ENCODE measurements around the gene RAB3A. TPM values are rescaled to one million over a fixed set of nuclear protein-coding genes. Genes with fewer than 3 reads are reported as not detected.

RAB3A gene
- total RNA-seq, 1 experiment from 2014 or later: 4.0 TPM

DNA sequence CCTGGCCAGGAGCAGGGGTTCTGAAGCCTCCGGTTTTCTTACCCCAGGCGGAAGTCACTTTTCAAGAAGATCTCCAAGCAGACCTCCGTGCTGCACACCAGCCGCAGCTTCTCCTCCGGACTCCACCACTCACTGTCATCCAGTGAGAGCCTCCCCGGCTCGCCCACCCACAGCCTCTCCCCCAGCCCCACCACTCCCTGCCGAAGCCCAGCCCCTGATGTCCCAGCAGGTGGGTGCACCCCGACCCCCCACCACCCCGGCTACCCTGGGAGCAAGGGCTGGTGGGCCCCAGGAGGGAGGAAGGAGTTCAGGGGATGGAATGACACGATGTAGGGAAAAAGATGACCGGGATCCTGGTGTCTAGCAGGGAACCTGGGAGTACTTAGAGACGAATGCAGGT, 56.4 kb downstream of the RAB3A start:
- no peaks in the 10 kb centered on the region for H3K79me2 ChIP-seq (ENCODE audit: low read depth)
- no peaks in the 10 kb centered on the region for H3K9me2 ChIP-seq (ENCODE audit: insufficient read depth)
- ChIA-PET CTCF (interaction anchor here (0.7 kb wide), 1 partner anchor 37 kb away, joined by 5 read pairs; no protein-coding TSS in a partner anchor), POLR2A (ENCODE audit: unreplicated experiment) (no interaction called here)
- TF ChIP-seq EZH2 (IDR thresholded peaks at IDR 0.05; ENCODE audit: low read depth) (no peak), CTCF (conservative IDR thresholded peaks at IDR 0.05) (no peak)
- H3K27me3 ChIP-seq (ENCODE audit: insufficient read depth, low read depth): no peaks in the 10 kb centered on the region
- DNase-seq: no peak
- H3F3A ChIP-seq (ENCODE audit: insufficient read depth, low read depth): peaks cover 21% of the 10 kb centered on the region
- no peaks in the 10 kb centered on the region for H3K9me3 ChIP-seq (ENCODE audit: insufficient read depth, low read depth)
- no peaks in the 10 kb centered on the region for H4K20me1 ChIP-seq (ENCODE audit: insufficient read depth)
- intact Hi-C loops (cut with micrococcal nuclease; ENCODE audit: unreplicated experiment): no loop called here
- BruUV-seq (replicated peaks): no TSS peak
- no peak overlapping the region for H3K4me2 ChIP-seq
- H3K36me3 ChIP-seq (ENCODE audit: low read depth): no peaks in the 10 kb centered on the region
- H2AFZ ChIP-seq: no peak overlapping the region
- peaks cover 9% of the 10 kb centered on the region for H3K4me1 ChIP-seq (replicated peaks; ENCODE audit: insufficient read depth)
- no peak overlapping the region for H3K27ac ChIP-seq
- H3K4me3 ChIP-seq: no peak overlapping the region

Other genes starting within 250 kb of the RAB3A start
- 0.09 TPM in 1 of 2 replicates, not detected in the other for gene KCNN1, start 236.9 kb downstream of the RAB3A start, total RNA-seq (2021)
- 15.5 and 20.6 TPM in 2 replicates for gene ARRDC2, start 195.9 kb downstream of the RAB3A start, total RNA-seq (2021)
- gene IL12RB1, start 117.1 kb downstream of the RAB3A start, total RNA-seq (2021): 0.55 and 1.1 TPM in 2 replicates
- 14.1 and 15.8 TPM in 2 replicates for gene MAST3, start 106.3 kb downstream of the RAB3A start, total RNA-seq (2021)
- gene PIK3R2, start 50.9 kb downstream of the RAB3A start, total RNA-seq (2021): 58.3 and 61.8 TPM in 2 replicates
- 26.1 and 35.8 TPM in 2 replicates for gene IFI30, start 30.2 kb downstream of the RAB3A start, total RNA-seq (2021)
- 11.2 and 12.1 TPM in 2 replicates for gene MPV17L2, start 10.8 kb downstream of the RAB3A start, total RNA-seq (2021)
- 2.2 and 3.8 TPM in 2 replicates for gene PDE4C, start 22.4 kb upstream of the RAB3A start, total RNA-seq (2021)
- gene IQCN, start 70.4 kb upstream of the RAB3A start, total RNA-seq (2021): 5.6 and 7.3 TPM in 2 replicates
- 115 and 150 TPM in 2 replicates for gene JUND, start 77.6 kb upstream of the RAB3A start, total RNA-seq (2021)
- 291 and 323 TPM in 2 replicates for gene LSM4, start 119.0 kb upstream of the RAB3A start, total RNA-seq (2021)
- 42.0 and 53.6 TPM in 2 replicates for gene PGPEP1, start 136.6 kb upstream of the RAB3A start, total RNA-seq (2021)
- gene GDF15, start 182.1 kb upstream of the RAB3A start, total RNA-seq (2021): 15.1 and 17.2 TPM in 2 replicates
- gene LRRC25, start 193.6 kb upstream of the RAB3A start, total RNA-seq (2021): not detected in 2 replicates
- 56.6 and 65.2 TPM in 2 replicates for gene SSBP4, start 215.4 kb upstream of the RAB3A start, total RNA-seq (2021)
- 129 and 142 TPM in 2 replicates for gene ISYNA1, start 234.1 kb upstream of the RAB3A start, total RNA-seq (2021)